C4-2B (cell line): ENCODE results near the gene CABLES2.

Experiments
- ZFX ChIP-seq: fragments of 450-650 bp; IDR thresholded peaks from 2 replicates; pipeline ENCODE4 v1.6.1; 2017
- TF ChIP-seq, protein P1 (sequence below): fragments of 450-650 bp; conservative IDR thresholded peaks from 2 replicates; pipeline ENCODE4 v1.5.1; 2017; ENCODE audit warnings: mild to moderate bottlenecking

DNA sequence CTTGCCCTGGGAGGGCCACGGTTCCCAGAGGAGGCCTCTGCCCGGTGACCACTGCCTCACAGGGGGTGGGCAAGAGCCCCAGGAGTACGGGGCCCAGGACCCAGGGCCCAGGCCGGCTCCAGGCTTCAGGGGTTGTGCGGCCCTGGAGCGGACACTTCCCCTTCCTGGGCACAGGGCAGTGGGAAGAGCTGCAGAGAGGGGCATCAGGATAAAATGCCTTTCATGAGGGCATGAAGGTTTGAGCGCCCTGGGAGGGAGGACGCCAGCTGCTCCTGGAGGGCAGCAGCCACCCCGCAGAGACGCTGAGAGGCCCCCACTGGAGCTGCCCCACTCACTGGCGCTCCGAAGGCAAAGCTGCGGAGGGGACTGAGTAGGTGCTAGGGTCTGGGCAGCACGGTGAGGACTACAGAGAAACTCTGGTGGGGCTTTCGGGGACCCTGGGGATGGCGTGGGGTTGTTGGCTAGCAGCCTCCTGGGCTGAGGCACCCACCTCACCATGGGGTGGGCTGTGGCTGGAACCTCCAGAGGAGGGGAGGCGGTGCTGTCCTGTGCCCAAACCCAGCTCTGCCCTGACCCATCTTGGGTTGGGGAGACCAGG lies 50.4 kb downstream of the CABLES2 start:
- TF ChIP-seq, protein P1, sequence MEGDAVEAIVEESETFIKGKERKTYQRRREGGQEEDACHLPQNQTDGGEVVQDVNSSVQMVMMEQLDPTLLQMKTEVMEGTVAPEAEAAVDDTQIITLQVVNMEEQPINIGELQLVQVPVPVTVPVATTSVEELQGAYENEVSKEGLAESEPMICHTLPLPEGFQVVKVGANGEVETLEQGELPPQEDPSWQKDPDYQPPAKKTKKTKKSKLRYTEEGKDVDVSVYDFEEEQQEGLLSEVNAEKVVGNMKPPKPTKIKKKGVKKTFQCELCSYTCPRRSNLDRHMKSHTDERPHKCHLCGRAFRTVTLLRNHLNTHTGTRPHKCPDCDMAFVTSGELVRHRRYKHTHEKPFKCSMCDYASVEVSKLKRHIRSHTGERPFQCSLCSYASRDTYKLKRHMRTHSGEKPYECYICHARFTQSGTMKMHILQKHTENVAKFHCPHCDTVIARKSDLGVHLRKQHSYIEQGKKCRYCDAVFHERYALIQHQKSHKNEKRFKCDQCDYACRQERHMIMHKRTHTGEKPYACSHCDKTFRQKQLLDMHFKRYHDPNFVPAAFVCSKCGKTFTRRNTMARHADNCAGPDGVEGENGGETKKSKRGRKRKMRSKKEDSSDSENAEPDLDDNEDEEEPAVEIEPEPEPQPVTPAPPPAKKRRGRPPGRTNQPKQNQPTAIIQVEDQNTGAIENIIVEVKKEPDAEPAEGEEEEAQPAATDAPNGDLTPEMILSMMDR: no peak
- no peak for TF ChIP-seq ZFX
